ENCODE measurements around the gene SKI. TPM values are rescaled to one million over a fixed set of nuclear protein-coding genes. Genes with fewer than 3 reads are reported as not detected.

The SKI gene
- total RNA-seq, 1 donor from 2014 or later, result 55.7 TPM

GRCh38 chr1:2283991-2284895 is 56.1 kb downstream of the SKI start:
- H3K4me1 Mint-ChIP-seq (ENCODE audit: unreplicated experiment), result peaks cover 10% of the 10 kb centered on the region
- peak overlapping the region; percentile 39 for H3K27ac Mint-ChIP-seq
- no peak overlapping the region for H3K4me3 Mint-ChIP-seq
- H3K27me3 Mint-ChIP-seq, result no peaks in the 10 kb centered on the region
- TF ChIP-seq CTCF (conservative IDR thresholded peaks at IDR 0.05), result no peak
- H3K36me3 Mint-ChIP-seq, result no peaks in the 10 kb centered on the region
- no peaks in the 10 kb centered on the region for H3K9me3 Mint-ChIP-seq
- DNase-seq (ENCODE audit: extremely low spot score, unreplicated experiment), result no peak

DNA sequence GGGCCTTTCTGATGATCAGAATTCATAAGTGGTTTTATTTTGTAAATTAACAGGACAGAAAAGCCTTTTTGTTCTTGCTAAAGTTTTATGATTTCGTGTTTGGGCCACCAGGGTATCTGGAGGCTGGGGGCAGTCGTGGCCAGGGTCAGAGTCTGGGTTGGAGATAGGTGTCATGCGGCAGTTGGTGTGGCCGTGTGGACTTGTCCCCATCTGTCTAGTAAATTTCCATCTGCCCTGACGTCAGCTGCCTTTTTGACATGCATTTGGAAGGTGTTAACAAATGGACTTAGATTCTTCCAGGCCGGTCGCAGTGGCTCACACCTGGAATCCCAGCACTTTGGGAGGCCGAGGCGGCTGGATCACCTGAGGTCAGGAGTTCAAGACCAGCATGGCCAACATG is 56.8 kb downstream of the SKI start:
- peaks cover 7% of the 10 kb centered on the region for H3K4me1 Mint-ChIP-seq (ENCODE audit: unreplicated experiment)
- H3K27ac Mint-ChIP-seq, result peak overlapping the region; percentile 39
- no peaks in the 10 kb centered on the region for H3K36me3 Mint-ChIP-seq
- peak; percentile 5 for TF ChIP-seq CTCF (conservative IDR thresholded peaks at IDR 0.05)
- no peak for DNase-seq (ENCODE audit: extremely low spot score, unreplicated experiment)
- no peak overlapping the region for H3K4me3 Mint-ChIP-seq
- no peaks in the 10 kb centered on the region for H3K9me3 Mint-ChIP-seq
- no peaks in the 10 kb centered on the region for H3K27me3 Mint-ChIP-seq

- Mint-ChIP-seq H3K27me3 (no peaks in the 10 kb centered on the region), H3K27ac (peak overlapping the region; percentile 63)
Observed at GRCh38 chr1:2286923-2287322, 58.8 kb downstream of the SKI start.

GRCh38 chr1:2287649-2288048 is 59.5 kb downstream of the SKI start:
- DNase-seq (ENCODE audit: extremely low spot score, unreplicated experiment), result no peak
- H3K27ac Mint-ChIP-seq, result no peak overlapping the region
- H3K4me3 Mint-ChIP-seq, result no peak overlapping the region
- peaks cover 17% of the 10 kb centered on the region for H3K4me1 Mint-ChIP-seq (ENCODE audit: unreplicated experiment)
- TF ChIP-seq CTCF (conservative IDR thresholded peaks at IDR 0.05), result no peak
- no peaks in the 10 kb centered on the region for H3K36me3 Mint-ChIP-seq
- no peaks in the 10 kb centered on the region for H3K27me3 Mint-ChIP-seq
- no peaks in the 10 kb centered on the region for H3K9me3 Mint-ChIP-seq

More at GRCh38 chr1:2286923-2287322, 58.8 kb downstream of the SKI start:
- TF ChIP-seq CTCF (conservative IDR thresholded peaks at IDR 0.05), result no peak
- Mint-ChIP-seq H3K36me3 (no peaks in the 10 kb centered on the region), H3K4me3 (no peak overlapping the region), H3K9me3 (no peaks in the 10 kb centered on the region), H3K4me1 (ENCODE audit: unreplicated experiment) (peaks cover 17% of the 10 kb centered on the region)
- DNase-seq (ENCODE audit: extremely low spot score, unreplicated experiment), result no peak

DNA sequence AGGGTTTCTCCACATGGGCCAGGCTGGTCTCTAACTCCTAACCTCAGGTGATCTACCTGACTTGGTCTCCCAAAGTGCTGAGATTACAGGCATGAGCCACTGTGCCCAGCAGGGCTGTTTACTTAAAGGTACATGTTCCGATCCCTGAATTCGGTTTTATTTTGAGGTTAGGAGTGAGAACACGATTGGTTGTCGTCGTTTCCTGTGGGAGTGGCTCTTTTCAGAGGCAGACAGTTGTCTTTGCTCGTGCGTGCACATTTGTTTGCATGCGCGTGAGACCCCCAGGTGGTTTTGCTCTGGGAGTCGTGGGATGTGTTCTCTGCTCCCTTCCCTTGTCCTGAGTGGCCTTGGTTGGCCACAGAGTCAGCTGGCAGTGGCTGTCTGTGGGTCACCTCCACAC is 60.2 kb downstream of the SKI start:
- Mint-ChIP-seq H3K4me3 (no peak overlapping the region), H3K27ac (no peak overlapping the region), H3K9me3 (no peaks in the 10 kb centered on the region), H3K36me3 (no peaks in the 10 kb centered on the region), H3K4me1 (ENCODE audit: unreplicated experiment) (peaks cover 19% of the 10 kb centered on the region), H3K27me3 (no peaks in the 10 kb centered on the region)
- DNase-seq (ENCODE audit: extremely low spot score, unreplicated experiment), result no peak
- no peak for TF ChIP-seq CTCF (conservative IDR thresholded peaks at IDR 0.05)
